ENCODE results near the gene PSMD3. TPM values are rescaled to one million over a fixed set of nuclear protein-coding genes. Genes with fewer than 3 reads are reported as not detected.

PSMD3 gene
- total and polyA plus RNA-seq, 9 of the 15 experiments (the other 6 are each of a cell fraction or from before 2014, with no cell fraction given): 2.0 to 251 (median 135) TPM

DNA sequence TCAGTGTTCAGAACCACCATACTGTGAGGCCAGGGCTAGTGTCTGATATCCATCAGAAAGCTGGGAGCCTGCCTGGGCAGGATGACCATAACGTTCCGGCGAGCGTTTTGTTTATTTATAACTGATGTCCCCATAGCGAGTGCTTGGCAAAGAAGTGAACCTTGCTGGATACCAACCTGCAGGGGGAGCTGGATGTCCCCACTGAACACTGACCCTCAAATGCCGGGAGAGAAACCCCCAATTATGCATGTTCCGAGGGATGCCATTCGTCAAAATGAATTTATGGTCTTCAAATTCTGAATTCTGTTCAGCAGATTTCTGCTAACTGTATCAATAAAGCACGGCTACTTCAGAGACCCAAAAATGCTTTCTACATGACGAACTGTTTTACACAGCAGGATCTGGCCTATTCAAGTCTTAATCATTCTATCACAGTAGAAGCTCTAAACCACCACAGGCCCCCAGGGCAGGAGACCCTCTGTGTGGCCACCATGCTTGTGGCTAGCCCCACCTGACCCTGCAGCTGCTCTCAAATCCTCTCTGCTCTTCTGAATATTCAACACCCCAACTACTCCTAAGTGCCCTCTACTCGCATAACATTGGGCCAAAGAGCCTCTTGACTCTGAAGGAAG, 58.4 kb downstream of the PSMD3 start (continued):
- TF ChIP-seq JUN (IDR thresholded peaks at IDR 0.05; ENCODE audit: borderline replicate concordance, low read depth, low read length): no peak
- no peak for TF ChIP-seq JUN (CRISPR knock-in tag; IDR thresholded peaks at IDR 0.05; ENCODE audit: borderline replicate concordance)
- no peak for TF ChIP-seq FOXA1 (IDR thresholded peaks at IDR 0.05; ENCODE audit: borderline replicate concordance)
- no peak for TF ChIP-seq ADNP (tag; IDR thresholded peaks at IDR 0.05)
- TF ChIP-seq MAFG (tag; conservative IDR thresholded peaks at IDR 0.05): no peak
- no peak for TF ChIP-seq RBM25 (IDR thresholded peaks at IDR 0.05; ENCODE audit: low read depth, low read length, severe bottlenecking)
- no peak for TF ChIP-seq ZFP36 (IDR thresholded peaks at IDR 0.05; ENCODE audit: low read depth, low read length, partially characterized antibody)
- TF ChIP-seq RNF2 (IDR thresholded peaks at IDR 0.05): no peak
- TF ChIP-seq ZEB2 (IDR thresholded peaks at IDR 0.05): no peak
- TF ChIP-seq, protein P1, sequence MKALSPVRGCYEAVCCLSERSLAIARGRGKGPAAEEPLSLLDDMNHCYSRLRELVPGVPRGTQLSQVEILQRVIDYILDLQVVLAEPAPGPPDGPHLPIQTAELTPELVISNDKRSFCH (CRISPR knock-in tag; IDR thresholded peaks at IDR 0.05): no peak
- TF ChIP-seq, protein P1 (tag; IDR thresholded peaks at IDR 0.05): no peak
- TF ChIP-seq ZNF384 (IDR thresholded peaks at IDR 0.05; ENCODE audit: low read depth, low read length): no peak
- no peak for TF ChIP-seq CCNT2 (IDR thresholded peaks at IDR 0.05; ENCODE audit: borderline replicate concordance, extremely low read depth, insufficient read length, low read depth, low read length)
- TF ChIP-seq ILF3 (IDR thresholded peaks at IDR 0.05; ENCODE audit: borderline replicate concordance): no peak
- TF ChIP-seq CXXC5 (CRISPR knock-in tag; IDR thresholded peaks at IDR 0.05): no peak
- TF ChIP-seq RFX5 (IDR thresholded peaks at IDR 0.05; ENCODE audit: low read depth, low read length): no peak
- no peak for TF ChIP-seq MEF2D (tag; conservative IDR thresholded peaks at IDR 0.05; ENCODE audit: low read depth)
- 0 out of 2 replicates have a peak, but pooled peaks have one; percentile 25 for TF ChIP-seq SMC3 (conservative IDR thresholded peaks at IDR 0.05; ENCODE audit: insufficient read depth, low read depth, low read length)
- TF ChIP-seq MBD2 (IDR thresholded peaks at IDR 0.05; ENCODE audit: borderline replicate concordance, low read depth): no peak
- TF ChIP-seq, protein P2, sequence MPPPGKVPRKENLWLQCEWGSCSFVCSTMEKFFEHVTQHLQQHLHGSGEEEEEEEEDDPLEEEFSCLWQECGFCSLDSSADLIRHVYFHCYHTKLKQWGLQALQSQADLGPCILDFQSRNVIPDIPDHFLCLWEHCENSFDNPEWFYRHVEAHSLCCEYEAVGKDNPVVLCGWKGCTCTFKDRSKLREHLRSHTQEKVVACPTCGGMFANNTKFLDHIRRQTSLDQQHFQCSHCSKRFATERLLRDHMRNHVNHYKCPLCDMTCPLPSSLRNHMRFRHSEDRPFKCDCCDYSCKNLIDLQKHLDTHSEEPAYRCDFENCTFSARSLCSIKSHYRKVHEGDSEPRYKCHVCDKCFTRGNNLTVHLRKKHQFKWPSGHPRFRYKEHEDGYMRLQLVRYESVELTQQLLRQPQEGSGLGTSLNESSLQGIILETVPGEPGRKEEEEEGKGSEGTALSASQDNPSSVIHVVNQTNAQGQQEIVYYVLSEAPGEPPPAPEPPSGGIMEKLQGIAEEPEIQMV (tag; conservative IDR thresholded peaks at IDR 0.05; ENCODE audit: low read depth): no peak
- TF ChIP-seq CHD4 (IDR thresholded peaks at IDR 0.05; ENCODE audit: insufficient read depth, insufficient replicate concordance, low read depth, low read length, poor library complexity, severe bottlenecking): no peak
- TF ChIP-seq KDM4B (IDR thresholded peaks at IDR 0.05; ENCODE audit: borderline replicate concordance in 2 of 2, low read depth in 1 of 2): no peak
- no peak for TF ChIP-seq TAL1 (IDR thresholded peaks at IDR 0.05)
- TF ChIP-seq FOSL1 (tag; conservative IDR thresholded peaks at IDR 0.05): no peak
- no peak for TF ChIP-seq MIER1 (IDR thresholded peaks at IDR 0.05; ENCODE audit: low read depth)
- TF ChIP-seq GTF2A2 (tag; IDR thresholded peaks at IDR 0.05): no peak
- TF ChIP-seq PHF8 (IDR thresholded peaks at IDR 0.05; ENCODE audit: borderline replicate concordance, low read length): no peak
- no peak for TF ChIP-seq TRIM28 (IDR thresholded peaks at IDR 0.05)
- no peak for TF ChIP-seq NCOA4 (IDR thresholded peaks at IDR 0.05; ENCODE audit: partially characterized antibody)
- TF ChIP-seq DPF2 (IDR thresholded peaks at IDR 0.05): no peak
- TF ChIP-seq HMGN3 (IDR thresholded peaks at IDR 0.05; ENCODE audit: borderline replicate concordance, extremely low read depth, insufficient read length, low read depth, low read length): no peak

All from K562 (cell line).